SK-N-SH treated with all-trans-retinoic acid at 6 μM for 48 hours (cell line): ENCODE measurements around the gene AGBL5.

ENCODE experiments used
- ARNTL ChIP-seq: fragments of 450-650 bp; formaldehyde crosslinking; IDR thresholded peaks from 2 replicates; pipeline ENCODE4 v1.5.0; 2020; ENCODE audit warnings: low read depth, mild to moderate bottlenecking, moderate library complexity, borderline replicate concordance
- CREB5 ChIP-seq: fragments of 250-450 bp; sonication (Bioruptor Pico); IDR thresholded peaks from 2 replicates; pipeline ENCODE4 v1.5.1; 2020; ENCODE audit warnings: low read depth, mild to moderate bottlenecking, moderate library complexity
- CSRNP3 ChIP-seq: fragments of 250-450 bp; sonication (Bioruptor Pico); IDR thresholded peaks from 2 replicates; pipeline ENCODE4 v1.5.1; 2021; ENCODE audit warnings: mild to moderate bottlenecking, moderate library complexity
- ESRRG ChIP-seq: fragments of 250-450 bp; sonication (Bioruptor Pico); IDR thresholded peaks from 2 replicates; pipeline ENCODE4 v1.6.1; 2021; ENCODE audit warnings: mild to moderate bottlenecking
- ISL1 ChIP-seq: fragments of 250-450 bp; sonication (Bioruptor Pico); IDR thresholded peaks from 2 replicates; pipeline ENCODE4 v2.1.2; 2022; ENCODE audit warnings: mild to moderate bottlenecking, moderate library complexity
- OSR1 ChIP-seq: fragments of 250-450 bp; sonication (Bioruptor Pico); IDR thresholded peaks from 2 replicates; pipeline ENCODE4 v1.8.0; 2022; ENCODE audit warnings: moderate library complexity, mild to moderate bottlenecking, inconsistent platforms
- RARB ChIP-seq: fragments of 250-450 bp; sonication (Bioruptor Pico); IDR thresholded peaks from 2 replicates; pipeline ENCODE4 v1.8.0; 2021; ENCODE audit warnings: mild to moderate bottlenecking, moderate library complexity
- SNAI2 ChIP-seq: fragments of 250-450 bp; sonication (Bioruptor Pico); IDR thresholded peaks from 2 replicates; pipeline ENCODE4 v1.5.0; 2020; ENCODE audit warnings: mild to moderate bottlenecking, moderate library complexity
- ZC3H10 ChIP-seq: fragments of 250-450 bp; sonication (Bioruptor Pico); IDR thresholded peaks from 2 replicates; pipeline ENCODE4 v1.5.1; 2021; ENCODE audit warnings: mild to moderate bottlenecking, moderate library complexity
- ZNF565 ChIP-seq: fragments of 450-650 bp; formaldehyde crosslinking; conservative IDR thresholded peaks from 2 replicates; pipeline ENCODE4 v1.5.0; 2020; ENCODE audit warnings: low read depth, mild to moderate bottlenecking, moderate library complexity
- ZNF70 ChIP-seq: fragments of 450-650 bp; formaldehyde crosslinking; IDR thresholded peaks from 2 replicates; pipeline ENCODE4 v1.5.0; 2020; ENCODE audit warnings: mild to moderate bottlenecking, moderate library complexity

- TF ChIP-seq SNAI2 (CRISPR knock-in tag) (no peak), CREB5 (CRISPR knock-in tag) (no peak), ZC3H10 (CRISPR knock-in tag) (no peak), ISL1 (CRISPR knock-in tag) (no peak), ARNTL (CRISPR knock-in tag) (no peak), ESRRG (no peak), RARB (CRISPR knock-in tag) (no peak), CSRNP3 (no peak), OSR1 (CRISPR knock-in tag) (no peak), ZNF565 (no peak), ZNF70 (CRISPR knock-in tag) (no peak)
Measured at GRCh38 chr2:27039871-27040270, 11.6 kb upstream of the AGBL5 start.
